ENCODE data around the gene DYNC1I1.

The DYNC1I1 gene

GRCh38 chr7:95847061-95847460 lies 74.7 kb downstream of the DYNC1I1 start:
- in situ Hi-C loops (cut with MboI; ENCODE audit: low sequenced_read_pairs) = no loop called here

- in situ Hi-C loops (cut with MboI; ENCODE audit: low sequenced_read_pairs) = no loop called here
Measured at GRCh38 chr7:95859429-95859828, 87.1 kb downstream of the DYNC1I1 start.

- in situ Hi-C loops (cut with MboI; ENCODE audit: low sequenced_read_pairs) = no loop called here
Measured at GRCh38 chr7:95861041-95861440, 88.7 kb downstream of the DYNC1I1 start.

GRCh38 chr7:95863623-95864022 lies 91.3 kb downstream of the DYNC1I1 start:
- in situ Hi-C loops (cut with MboI; ENCODE audit: low sequenced_read_pairs) = no loop called here

- in situ Hi-C loops (cut with MboI; ENCODE audit: low sequenced_read_pairs) = no loop called here
Measured at GRCh38 chr7:95865716-95866371, 93.5 kb downstream of the DYNC1I1 start.

GRCh38 chr7:95867309-95867708 lies 95.0 kb downstream of the DYNC1I1 start:
- in situ Hi-C loops (cut with MboI; ENCODE audit: low sequenced_read_pairs) = no loop called here

- in situ Hi-C loops (cut with MboI; ENCODE audit: low sequenced_read_pairs) = no loop called here
Measured at GRCh38 chr7:95871075-95871848, 98.9 kb downstream of the DYNC1I1 start.

- in situ Hi-C loops (cut with MboI; ENCODE audit: low sequenced_read_pairs) = no loop called here
Measured at GRCh38 chr7:95871896-95872295, 99.5 kb downstream of the DYNC1I1 start.

- in situ Hi-C loops (cut with MboI; ENCODE audit: low sequenced_read_pairs) = no loop called here
Measured at GRCh38 chr7:95874129-95874528, 101.8 kb downstream of the DYNC1I1 start.

- in situ Hi-C loops (cut with MboI; ENCODE audit: low sequenced_read_pairs) = no loop called here
Measured at GRCh38 chr7:95874541-95875265, 102.3 kb downstream of the DYNC1I1 start.

- in situ Hi-C loops (cut with MboI; ENCODE audit: low sequenced_read_pairs) = no loop called here
Measured at GRCh38 chr7:95875519-95875918, 103.2 kb downstream of the DYNC1I1 start.

- in situ Hi-C loops (cut with MboI; ENCODE audit: low sequenced_read_pairs) = no loop called here
Measured at GRCh38 chr7:95878677-95879076, 106.3 kb downstream of the DYNC1I1 start.

GRCh38 chr7:95881597-95881996 lies 109.2 kb downstream of the DYNC1I1 start:
- in situ Hi-C loops (cut with MboI; ENCODE audit: low sequenced_read_pairs) = no loop called here

- in situ Hi-C loops (cut with MboI; ENCODE audit: low sequenced_read_pairs) = no loop called here
Measured at GRCh38 chr7:95883217-95883616, 110.9 kb downstream of the DYNC1I1 start.

- in situ Hi-C loops (cut with MboI; ENCODE audit: low sequenced_read_pairs) = no loop called here
Measured at GRCh38 chr7:95886501-95887090, 114.2 kb downstream of the DYNC1I1 start.

GRCh38 chr7:95893484-95893883 lies 121.1 kb downstream of the DYNC1I1 start:
- in situ Hi-C loops (cut with MboI; ENCODE audit: low sequenced_read_pairs) = no loop called here

- in situ Hi-C loops (cut with MboI; ENCODE audit: low sequenced_read_pairs) = no loop called here
Measured at GRCh38 chr7:95897557-95898251, 125.3 kb downstream of the DYNC1I1 start.

- in situ Hi-C loops (cut with MboI; ENCODE audit: low sequenced_read_pairs) = loop anchor here (25.0 kb wide), 1 partner anchor 1137 kb away; no protein-coding TSS in a partner anchor
Measured at GRCh38 chr7:95899919-95900513, 127.7 kb downstream of the DYNC1I1 start.

- in situ Hi-C loops (cut with MboI; ENCODE audit: low sequenced_read_pairs) = loop anchor here (25.0 kb wide), 1 partner anchor 1136 kb away; no protein-coding TSS in a partner anchor
Measured at GRCh38 chr7:95901006-95901405, 128.7 kb downstream of the DYNC1I1 start.

GRCh38 chr7:95904099-95904498 lies 131.7 kb downstream of the DYNC1I1 start:
- in situ Hi-C loops (cut with MboI; ENCODE audit: low sequenced_read_pairs) = loop anchor here (25.0 kb wide), 1 partner anchor 1133 kb away; no protein-coding TSS in a partner anchor

Data from HL-60/S4 treated with retinoic acid at 250 ng/mL for 4 days and 3 days (cell line).